SKM-1 treated with dmso at 0.1 percent for 144 hours (cell line): ENCODE measurements around the gene HSPB6.
A peak's percentile ranks its signal among the peaks of the same experiment; 100 is the strongest.
"Not testable (repeated sequence)": the region's sequence is repeated elsewhere in the genome, so short reads cannot be mapped to it uniquely, and the experiment has no call there.

Source experiments
- DNase-seq: peaks from one replicate; lab custom pipeline; 2025; ENCODE audit not compliant: unreplicated experiment; lab: John Stamatoyannopoulos, UW

The HSPB6 gene

DNA sequence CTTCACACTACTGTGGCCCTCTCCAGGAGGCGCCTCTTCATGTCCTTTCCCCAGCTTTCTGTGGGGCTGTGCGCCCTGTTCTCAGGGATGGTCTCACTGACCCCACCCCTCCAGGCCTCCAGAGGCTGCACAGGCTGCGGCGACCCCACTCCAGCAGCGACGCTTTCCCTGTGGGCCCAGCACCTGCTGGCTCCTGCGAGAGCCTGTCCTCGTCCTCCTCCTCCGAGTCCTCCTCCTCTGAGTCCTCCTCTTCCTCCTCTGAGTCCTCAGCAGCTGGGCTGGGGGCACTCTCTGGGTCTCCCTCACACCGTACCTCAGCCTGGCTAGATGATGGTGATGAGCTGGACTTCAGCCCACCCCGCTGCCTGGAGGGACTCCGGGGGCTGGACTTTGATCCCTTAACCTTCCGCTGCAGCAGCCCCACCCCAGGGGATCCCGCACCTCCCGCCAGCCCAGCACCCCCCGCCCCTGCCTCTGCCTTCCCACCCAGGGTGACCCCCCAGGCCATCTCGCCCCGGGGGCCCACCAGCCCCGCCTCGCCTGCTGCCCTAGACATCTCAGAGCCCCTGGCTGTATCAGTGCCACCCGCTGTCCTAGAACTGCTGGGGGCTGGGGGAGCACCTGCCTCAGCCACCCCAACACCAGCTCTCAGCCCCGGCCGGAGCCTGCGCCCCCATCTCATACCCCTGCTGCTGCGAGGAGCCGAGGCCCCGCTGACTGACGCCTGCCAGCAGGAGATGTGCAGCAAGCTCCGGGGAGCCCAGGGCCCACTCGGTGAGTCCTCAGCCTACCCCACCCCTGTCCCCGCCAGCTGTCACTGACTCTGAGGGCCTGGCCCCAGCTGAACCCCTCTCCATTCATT, 29.7 kb upstream of the HSPB6 start:
- no peak for DNase-seq

DNA sequence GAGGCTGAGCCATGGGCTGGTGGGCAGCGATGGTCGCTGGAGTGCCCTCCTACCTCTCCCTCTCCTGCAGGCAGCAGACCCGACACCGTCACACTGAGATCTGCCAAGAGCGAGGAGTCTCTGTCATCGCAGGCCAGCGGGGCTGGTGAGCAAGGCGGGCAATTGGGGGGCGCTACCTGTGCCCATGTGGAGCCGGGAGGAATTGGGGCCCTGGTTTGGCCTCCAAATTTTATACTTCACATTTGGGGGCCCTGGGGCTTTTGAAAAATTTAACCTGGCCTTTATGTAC, 28.5 kb upstream of the HSPB6 start:
- DNase-seq, result no peak

DNA sequence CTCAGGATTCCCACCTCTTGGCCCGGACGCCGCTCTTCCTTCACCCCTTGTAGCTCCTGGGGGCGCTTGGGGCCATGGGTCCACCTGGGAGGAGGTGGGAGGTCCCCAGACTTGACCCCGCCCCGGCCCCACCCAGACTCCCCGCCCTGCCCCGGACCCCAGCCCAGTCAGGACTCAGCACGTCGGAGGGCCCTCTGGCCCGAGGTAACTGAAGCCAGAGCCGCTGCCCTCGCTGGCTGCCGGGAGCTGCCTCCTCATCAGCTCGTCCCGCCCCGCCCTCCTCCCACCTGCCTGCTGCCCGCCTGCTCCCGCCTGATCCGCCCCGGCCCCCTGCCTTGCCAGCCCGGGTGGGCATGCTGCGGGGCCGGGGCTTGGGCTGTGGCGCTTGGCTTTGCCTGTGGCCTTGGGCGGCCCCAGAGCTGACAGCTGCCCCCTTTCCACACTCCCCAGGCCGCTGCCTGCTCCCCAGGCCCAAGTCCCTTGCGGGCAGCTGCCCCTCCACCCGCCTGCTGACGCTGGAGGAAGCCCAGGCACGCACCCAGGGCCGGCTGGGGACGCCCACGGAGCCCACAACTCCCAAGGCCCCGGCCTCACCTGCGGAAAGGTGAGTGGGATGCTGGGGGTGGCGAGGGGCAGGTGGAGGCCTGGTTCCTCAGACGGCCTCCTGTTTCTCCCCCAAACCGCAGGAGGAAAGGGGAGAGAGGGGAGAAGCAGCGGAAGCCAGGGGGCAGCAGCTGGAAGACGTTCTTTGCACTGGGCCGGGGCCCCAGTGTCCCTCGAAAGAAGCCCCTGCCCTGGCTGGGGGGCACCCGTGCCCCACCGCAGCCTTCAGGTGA, 27.9 kb upstream of the HSPB6 start:
- no peak for DNase-seq

DNA sequence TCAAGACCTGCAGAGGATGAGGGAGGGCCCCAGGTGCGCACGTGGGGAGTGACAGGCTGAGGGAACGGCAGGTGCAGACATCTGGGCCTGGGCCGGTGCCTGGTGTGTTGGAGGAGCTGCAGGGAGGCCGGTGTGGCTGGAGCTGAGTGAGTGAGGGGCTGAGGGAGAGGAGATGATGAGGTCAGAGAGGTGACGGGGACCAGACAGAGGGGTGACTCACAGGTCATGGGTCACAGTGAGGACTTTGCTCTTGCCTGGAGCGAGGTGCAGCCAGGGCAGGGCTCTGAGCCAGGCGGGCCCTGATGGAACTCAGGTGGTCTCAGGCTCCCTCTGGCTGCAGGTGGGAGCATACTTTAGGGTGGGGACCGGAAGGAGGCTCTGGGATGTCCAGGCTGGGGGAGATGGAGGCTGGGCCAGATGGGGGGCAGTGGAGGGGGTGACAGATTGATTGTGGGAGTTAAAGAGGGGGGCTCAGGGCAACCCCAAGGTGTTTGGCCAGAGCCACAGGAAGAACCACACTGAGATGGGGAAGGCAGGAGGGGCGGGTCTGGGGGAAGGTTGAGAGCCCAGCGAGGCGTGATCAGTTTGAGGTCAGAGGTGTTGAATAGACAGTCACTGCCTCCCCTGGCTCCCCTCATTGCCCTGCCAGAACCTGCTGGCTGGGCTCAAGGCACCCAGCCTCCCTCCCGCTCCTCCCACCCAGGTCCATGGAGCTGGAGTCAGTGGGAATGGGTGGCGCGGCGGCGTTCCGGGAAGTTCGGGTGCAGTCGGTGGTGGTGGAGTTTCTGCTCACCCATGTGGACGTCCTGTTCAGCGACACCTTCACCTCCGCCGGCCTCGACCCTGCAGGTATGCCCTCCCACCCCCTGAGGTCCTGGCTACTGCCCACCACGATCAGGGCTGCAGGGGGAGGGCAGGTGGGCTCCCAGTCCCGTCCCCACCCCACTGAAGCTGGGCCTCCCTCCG, 26.9 kb upstream of the HSPB6 start:
- no peak for DNase-seq

DNA sequence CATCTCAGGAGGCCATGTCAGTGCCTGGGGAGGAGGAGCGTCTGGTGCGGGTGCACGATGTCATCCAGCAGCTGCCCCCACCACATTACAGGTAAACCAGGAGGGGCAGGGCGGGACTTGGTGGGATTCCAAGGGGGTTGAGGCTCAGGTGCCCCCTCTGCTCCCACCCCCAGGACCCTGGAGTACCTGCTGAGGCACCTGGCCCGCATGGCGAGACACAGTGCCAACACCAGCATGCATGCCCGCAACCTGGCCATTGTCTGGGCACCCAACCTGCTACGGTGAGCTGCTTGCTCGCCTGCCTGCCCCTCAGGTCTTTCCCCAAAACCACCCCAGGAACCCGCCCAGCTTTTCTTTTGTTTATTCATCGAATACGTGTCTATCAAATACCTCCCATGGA, 25.8 kb upstream of the HSPB6 start:
- no peak for DNase-seq

DNA sequence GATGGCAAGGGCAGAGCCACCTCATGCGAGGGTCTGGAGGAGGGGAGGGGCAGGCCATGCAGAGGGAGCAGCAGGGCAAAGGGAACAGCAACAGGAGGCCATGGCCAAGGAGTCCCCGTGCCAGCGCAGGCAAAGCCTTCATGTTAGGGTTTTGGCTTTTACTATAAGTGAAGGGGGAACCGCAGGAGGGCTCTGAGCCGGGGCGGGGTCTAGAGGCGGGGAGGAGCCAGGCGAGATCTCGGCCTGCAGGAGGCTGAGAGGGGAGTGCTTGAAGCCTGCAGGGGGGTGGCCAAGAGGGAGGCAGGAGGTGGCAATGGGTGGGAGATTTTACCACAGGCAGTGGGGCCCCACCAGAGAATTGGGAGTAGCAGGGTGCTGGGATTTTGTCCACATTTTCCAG, 24.8 kb upstream of the HSPB6 start:
- DNase-seq, result no peak

DNA sequence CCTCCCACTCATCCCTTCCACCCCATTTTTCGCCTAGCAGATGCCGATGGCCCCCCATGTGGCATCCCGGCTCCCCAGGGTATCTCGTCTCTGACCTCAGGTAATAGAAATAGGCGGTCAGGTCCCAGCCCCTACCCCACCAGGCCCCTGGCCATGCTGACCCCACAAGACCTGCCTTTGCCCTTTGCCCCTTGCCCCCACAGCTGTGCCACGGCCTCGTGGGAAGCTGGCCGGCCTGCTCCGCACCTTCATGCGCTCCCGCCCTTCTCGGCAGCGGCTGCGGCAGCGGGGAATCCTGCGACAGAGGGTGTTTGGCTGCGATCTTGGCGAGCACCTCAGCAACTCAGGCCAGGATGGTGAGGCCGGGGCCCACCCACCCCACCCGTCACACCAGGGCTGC, 23.9 kb upstream of the HSPB6 start:
- no peak for DNase-seq

DNA sequence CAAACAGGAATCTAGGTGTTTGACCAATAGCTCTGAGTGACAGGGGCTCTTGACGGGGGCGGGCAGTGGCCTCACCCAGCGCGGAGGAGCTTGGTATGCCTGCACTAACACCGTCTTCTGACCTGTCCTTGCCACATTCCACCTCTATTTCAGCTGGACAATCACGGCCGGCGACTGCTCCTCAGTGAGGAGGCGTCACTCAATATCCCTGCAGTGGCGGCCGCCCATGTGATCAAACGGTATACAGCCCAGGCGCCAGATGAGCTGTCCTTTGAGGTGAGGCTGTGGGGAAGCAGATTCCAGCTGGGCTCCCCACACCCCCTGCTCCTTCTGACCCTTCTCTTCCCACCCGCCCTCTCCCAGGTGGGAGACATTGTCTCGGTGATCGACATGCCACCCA, 23.2 kb upstream of the HSPB6 start:
- no peak for DNase-seq

DNA sequence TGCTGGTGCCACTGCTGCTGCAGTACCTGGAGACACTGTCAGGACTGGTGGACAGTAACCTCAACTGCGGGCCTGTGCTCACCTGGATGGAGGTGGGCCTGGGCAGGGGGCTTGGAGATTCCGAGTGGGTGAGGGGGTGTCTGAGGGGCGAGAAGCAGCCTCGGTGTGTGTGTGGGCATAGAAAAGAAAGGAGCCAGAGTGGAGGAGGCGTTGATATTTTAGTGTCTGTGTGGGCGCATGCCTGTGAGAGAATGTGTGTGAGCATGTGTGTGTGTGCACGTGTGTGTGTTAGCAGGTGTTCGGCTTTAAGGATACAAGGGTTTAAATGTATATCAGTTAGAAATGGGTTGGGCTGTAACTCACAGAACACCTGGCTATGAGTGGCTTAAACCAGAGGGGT, 22.2 kb upstream of the HSPB6 start:
- no peak for DNase-seq

DNA sequence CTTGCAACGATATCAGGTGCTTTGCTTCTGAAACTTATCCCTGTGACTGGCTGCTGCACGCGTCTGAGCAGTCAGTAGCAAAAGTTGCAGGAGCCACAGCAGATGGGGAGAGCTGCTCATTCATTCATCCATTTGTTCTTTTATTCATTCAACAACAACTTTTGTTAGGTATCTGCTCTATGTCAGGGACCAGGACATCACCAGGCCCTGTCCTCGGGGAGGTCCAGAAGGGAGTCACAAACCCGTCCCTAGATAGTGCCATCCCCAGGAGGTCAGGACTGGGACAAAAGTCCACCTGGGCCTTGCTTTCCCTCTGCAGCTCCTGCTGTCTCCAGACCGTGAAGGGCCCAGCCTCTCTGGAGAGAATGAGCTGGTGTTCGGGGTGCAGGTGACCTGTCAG, 21.1 kb upstream of the HSPB6 start:
- DNase-seq, result no peak

DNA sequence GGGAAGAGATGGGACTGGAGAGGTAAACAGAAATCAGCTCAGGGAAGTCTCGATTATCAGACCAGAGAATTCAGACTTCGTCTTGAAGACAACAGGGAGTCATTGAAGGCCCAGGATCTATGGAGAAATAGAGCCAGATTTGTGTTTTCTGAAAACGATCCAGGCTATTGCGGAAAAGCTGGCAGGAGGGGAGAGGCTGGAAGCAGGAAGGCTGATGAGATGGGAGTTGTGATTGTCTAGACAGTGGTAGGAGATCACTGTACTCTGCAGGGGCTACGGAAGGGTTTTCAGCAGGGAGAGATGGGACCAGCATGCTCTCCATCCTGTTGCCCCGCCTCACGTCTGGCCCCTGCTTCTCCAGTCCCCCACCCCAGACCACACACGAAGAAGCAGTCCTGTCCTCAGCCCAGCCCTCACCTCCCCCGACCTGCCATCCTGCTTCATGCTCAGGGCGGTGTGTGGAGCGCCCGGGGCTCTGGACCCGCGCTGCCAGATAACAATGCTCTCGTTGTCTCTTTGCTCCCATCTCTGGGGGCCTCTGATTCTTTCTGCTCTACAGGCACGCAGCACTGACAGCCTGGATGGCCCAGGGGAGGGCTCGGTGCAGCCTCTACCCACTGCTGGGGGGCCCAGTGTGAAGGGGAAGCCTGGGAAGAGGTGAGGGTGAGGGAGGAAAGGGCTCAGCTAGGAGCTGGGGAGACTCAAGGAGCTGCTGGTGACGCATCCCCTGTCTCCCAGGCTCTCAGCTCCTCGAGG, 20.4 kb upstream of the HSPB6 start:
- DNase-seq, result no peak

DNA sequence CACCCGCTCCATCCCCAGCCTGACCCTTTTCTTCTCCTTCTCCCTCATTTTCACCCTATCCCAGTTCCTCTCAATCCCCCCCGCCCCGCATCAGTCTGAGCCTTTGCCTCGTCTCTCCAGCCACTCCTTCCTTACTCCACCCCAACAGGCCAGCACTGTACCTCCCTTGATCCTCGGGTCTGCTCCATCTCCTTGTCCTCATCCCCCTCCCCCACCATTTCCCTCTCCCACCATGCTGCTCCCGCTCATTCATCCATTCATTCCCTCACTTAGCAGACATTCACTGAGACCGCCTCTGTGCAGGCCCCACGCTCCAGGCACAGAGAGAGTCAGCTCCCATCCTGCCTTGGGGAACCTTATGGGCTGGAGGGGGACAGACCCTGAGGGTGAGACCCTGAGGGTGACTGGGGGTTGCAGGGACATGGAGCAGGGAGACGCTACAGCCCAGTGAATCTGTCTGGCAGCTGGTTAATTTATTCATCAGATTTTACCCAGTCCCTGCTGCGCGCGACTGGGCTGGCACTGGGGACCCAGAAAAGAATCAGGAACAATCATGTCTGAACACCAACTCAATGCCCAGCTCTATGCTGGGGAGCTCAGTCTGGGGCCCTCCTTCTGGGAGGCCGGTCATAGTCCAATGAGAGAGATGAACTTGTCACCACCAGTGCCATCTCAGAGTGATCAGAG, 19.4 kb upstream of the HSPB6 start:
- no peak for DNase-seq

DNA sequence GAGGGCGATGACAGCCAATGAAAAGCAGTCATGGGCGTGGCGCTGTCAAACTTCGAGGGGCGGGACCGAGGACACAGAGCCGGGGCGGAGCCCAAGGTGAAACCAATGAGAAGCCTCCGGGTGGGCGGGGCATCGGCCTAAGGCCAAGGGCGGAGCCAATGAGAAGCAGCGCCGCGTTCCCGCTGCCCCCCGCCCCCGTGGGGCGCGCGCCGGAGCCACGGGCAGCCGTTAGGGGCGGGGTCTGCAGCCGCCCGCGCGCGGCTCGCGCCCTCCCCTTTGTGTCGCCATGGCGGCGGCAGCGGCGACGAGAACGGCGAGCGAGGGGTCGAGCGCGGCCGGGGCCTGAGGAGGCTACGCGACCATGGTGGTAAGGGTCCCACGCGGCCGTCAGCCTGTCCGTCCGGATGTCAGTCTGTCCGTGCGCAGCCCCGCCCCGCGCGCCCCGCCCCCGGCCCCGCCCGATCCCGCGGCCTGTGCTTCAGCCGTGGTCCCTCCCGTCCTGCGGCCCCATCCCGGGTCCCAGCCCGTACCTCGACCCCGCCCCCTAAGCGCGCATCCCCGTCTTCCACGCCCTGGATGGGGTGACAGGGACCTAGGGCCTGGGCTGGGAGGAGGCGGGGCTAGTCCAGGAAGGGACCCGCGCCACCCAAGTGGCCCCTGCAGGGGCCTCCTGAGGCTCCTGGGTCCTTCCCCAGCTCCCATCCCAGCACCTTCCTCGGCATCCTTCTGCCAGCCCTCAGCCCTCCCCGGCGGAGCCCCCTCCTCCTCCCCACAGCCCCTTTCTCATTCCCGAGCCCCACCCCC, 18.7 kb upstream of the HSPB6 start, which contains the start of gene ARHGAP33:
Gene ARHGAP33, plus strand, starts transcription at position 267 of the 804 bp plus-strand sequence. Its CDS starts 95 bp downstream, at position 362.
- peak; percentile 96 for DNase-seq

DNA sequence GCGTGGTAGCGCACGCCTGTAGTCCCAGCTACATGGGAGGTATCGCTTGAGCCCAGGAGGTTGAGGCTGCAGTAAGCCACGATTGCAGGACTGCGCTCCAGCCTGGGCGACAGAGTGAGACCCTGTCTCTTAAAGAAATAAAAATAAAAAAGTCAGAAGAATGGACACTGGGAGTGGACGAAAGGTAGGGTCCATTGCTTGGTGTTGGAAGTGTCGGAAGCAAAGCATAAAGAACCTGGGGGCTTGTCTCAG, 18.1 kb upstream of the HSPB6 start:
- no peak for DNase-seq

DNA sequence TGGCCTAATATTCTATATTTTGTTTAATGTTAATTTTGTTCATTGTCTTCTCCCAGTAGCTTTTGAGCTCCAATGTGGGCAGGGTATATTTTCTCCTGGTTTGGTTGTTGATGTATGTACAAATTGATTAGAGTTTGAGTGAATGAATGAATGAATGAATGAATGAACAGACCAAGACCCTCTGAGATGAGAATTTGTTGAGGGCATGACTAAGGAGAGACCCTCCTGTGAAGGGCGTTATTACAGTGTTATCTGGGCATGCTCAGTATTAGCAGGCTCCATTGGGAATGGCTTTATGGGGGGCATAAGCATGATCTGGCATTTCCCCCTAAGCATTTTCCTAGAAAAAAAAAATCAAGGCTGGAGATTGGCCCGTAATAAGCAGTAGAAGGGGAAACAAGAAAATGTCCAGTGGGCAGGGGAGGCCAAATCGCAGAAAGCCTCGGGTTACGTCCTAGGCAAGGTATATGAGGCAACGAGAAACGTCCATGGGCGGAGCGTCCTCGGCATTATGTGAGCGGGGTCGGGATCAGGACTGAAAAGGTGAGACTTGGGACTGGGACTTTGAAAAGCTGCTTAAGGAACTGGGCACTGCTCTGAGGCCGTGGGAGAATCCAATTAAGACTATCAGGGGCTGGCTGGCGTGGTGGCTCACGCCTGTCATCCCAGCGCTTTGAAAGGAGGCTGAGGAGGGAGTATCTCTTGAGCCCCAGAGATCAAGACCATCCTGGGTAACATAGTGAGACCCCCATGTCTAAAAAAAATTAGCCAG, 17.6 kb upstream of the HSPB6 start:
- DNase-seq, result no peak

DNA sequence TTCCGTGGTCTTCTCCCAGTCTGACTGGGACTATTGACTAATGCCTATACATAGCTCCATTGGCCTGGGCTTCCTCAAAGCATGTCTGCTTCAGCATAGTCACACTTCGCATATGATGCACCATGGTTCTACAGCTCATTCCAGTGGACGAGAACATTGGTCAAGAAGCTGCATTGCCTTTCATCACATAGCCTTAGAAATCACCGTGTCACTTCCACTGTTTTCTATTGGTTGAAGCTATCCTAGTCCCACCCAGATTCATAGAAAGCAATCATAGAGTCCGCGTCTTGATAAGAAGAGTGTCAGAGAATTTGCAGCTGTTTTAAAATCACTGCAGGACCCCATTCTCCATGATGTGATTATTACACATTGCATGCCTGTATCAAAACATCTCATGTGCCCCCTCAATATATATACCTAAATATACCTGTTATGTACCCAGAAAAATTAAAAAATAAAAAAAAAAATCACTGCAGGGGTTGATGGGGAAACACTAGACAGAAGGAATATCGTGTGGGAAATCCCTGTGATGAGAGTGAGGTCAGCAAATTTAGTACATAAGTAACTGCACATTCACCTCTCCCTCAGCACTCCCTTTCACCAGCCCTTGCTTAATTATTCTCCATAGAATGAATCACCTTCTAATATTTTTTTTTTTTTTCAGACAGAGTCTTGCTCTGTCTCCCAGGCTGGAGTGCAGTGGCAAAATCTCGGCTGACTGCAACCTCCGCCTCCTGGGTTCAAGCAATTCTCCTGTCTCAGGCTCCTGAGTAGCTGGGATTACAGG, 16.4 kb upstream of the HSPB6 start:
- no peak for DNase-seq

DNA sequence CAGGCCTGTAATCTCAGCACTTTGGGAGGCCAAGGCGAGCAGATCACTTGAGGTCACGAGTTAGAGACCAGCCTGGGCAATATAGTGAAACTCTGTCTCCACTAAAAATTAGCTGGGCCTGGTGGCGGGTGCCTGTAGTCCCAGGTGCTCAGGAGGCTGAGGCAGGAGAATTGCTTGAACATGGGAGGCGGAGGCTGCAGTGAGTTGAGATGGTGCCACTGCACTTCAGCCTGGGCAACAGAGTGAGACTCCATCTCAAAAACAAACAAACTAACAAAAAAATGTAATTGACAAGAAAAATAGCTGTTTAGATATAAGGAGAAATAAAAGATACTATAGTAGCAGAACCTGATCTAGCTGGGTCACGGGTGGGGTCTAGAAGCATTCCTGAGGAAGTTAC, 15.5 kb upstream of the HSPB6 start:
- not testable (repeated sequence) for DNase-seq

DNA sequence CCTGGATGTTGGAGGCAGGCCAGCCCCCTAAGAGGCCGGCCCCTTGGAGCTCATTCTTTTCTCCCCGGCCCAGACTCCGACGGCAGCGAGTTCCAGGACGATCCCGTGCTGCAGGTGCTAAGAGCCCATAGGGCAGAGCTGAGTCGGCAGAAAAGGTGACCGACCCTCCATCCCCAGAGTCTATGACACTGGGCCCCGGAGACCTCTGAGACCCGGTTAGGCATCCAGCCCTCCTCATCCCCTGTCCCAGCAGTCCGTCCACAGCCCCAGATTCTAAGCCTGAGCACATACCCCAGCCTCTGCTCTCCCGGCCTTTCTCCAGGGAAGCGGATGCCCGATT, 11.2 kb upstream of the HSPB6 start:
- no peak for DNase-seq
